HEK293T (cell line): Measurements from ENCODE around the gene TEC.

ENCODE experiments used
- FOXK2 ChIP-seq: fragments of 450-650 bp; IDR thresholded peaks from 2 replicates; pipeline ENCODE4 v1.6.1; 2016; ENCODE audit warnings: mild to moderate bottlenecking
- FOXM1 ChIP-seq: fragments of 450-650 bp; IDR thresholded peaks from 2 replicates; pipeline ENCODE4 v1.6.1; 2017; ENCODE audit warnings: mild to moderate bottlenecking, borderline replicate concordance
- HDGF ChIP-seq: fragments of 450-650 bp; IDR thresholded peaks from 2 replicates; pipeline ENCODE4 v1.6.1; 2017; ENCODE audit warnings: antibody characterized with exemption, borderline replicate concordance
- NFRKB ChIP-seq: fragments of 450-650 bp; IDR thresholded peaks from 2 replicates; pipeline ENCODE4 v1.6.1; 2016; ENCODE audit warnings: mild to moderate bottlenecking, moderate library complexity
- SP1 ChIP-seq: fragments of 450-650 bp; IDR thresholded peaks from 2 replicates; pipeline ENCODE4 v1.6.1; 2017
- SUZ12 ChIP-seq: fragments of 450-650 bp; IDR thresholded peaks from 2 replicates; pipeline ENCODE4 v1.6.1; 2016; ENCODE audit warnings: mild to moderate bottlenecking

DNA sequence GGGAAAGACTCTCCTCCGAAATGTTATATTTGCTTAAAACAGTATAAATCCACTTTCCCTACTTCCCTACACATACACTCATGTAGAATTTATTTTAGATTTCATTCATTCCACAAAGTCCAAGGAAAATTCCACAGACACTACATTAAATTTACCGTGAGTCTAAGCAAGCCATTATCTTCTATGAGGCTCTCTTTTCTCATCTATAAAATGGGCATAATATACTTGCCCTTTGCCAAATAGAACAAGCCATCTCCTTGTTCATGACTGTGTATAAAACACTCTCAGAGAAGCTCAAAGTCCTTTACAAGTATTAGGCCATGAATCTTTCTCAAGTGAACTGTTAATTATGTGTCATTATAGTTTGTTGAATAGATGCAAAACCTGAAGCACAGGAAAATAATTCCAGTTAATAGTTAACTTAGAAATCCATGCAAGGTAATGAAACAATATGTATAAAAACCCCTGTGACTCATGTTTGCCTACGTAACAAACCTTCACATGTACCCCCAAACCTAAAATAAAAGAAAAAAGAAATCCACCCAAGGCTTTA, 10.7 kb downstream of the TEC start:
- TF ChIP-seq HDGF (no peak), SP1 (no peak), SUZ12 (no peak), NFRKB (no peak), FOXM1 (no peak), FOXK2 (no peak)
